GM23338 (cell line): ENCODE measurements around the gene CRACR2A.

Experiments
- CREB1 ChIP-seq: fragments of 250-450 bp; sonication (Bioruptor Pico); IDR thresholded peaks from 2 replicates; pipeline ENCODE4 v1.5.0; 2020; ENCODE audit warnings: low read depth, mild to moderate bottlenecking, moderate library complexity
- CTCF ChIP-seq, 2 experiments: fragments of 200-600 bp in 1 of 2; sonication (generic) in 1 of 2; conservative IDR thresholded peaks; 2 replicates each; pipeline versions ENCODE4 v1.5.1 to v1.6.1; 2016 to 2017; ENCODE audit warnings: antibody characterized with exemption in 2 of 2, low read depth in 2 of 2, mild to moderate bottlenecking in 2 of 2, moderate library complexity in 1 of 2
- EZH2 ChIP-seq: fragments of 200-600 bp; sonication (generic); IDR thresholded peaks from one replicate; pipeline ENCODE4 v1.8.0; 2017; ENCODE audit warnings: antibody characterized with exemption, mild to moderate bottlenecking, low read depth; ENCODE audit not compliant: unreplicated experiment
- EZH2phosphoT487 ChIP-seq: fragments of 200-600 bp; sonication (generic); IDR thresholded peaks from one replicate; pipeline ENCODE4 v1.8.1; 2018; ENCODE audit warnings: antibody characterized with exemption; ENCODE audit not compliant: unreplicated experiment
- JUNB ChIP-seq: IDR thresholded peaks from one replicate; pipeline ENCODE4 v1.6.1; 2016; ENCODE audit warnings: antibody characterized with exemption; ENCODE audit not compliant: unreplicated experiment
- NANOG ChIP-seq: IDR thresholded peaks from 2 replicates; pipeline ENCODE4 v1.6.1; 2016; ENCODE audit warnings: antibody characterized with exemption, borderline replicate concordance
- POLR2AphosphoS5 ChIP-seq: IDR thresholded peaks from 2 replicates; pipeline ENCODE4 v1.6.1; 2016; ENCODE audit warnings: antibody characterized with exemption, low read depth
- ZNF114 ChIP-seq: fragments of 250-450 bp; sonication (Bioruptor Pico); IDR thresholded peaks from 2 replicates; pipeline ENCODE4 v1.5.0; 2020; ENCODE audit warnings: mild to moderate bottlenecking, moderate library complexity
- ZNF331 ChIP-seq: fragments of 250-450 bp; sonication (Bioruptor Pico); IDR thresholded peaks from 2 replicates; pipeline ENCODE4 v1.5.0; 2020; ENCODE audit warnings: low read depth, mild to moderate bottlenecking, moderate library complexity
- ZNF462 ChIP-seq: fragments of 250-450 bp; sonication (Bioruptor Pico); IDR thresholded peaks from 2 replicates; pipeline ENCODE4 v1.5.0; 2020; ENCODE audit warnings: mild to moderate bottlenecking, moderate library complexity
- TF ChIP-seq, protein P1 (sequence below): IDR thresholded peaks from one replicate; pipeline ENCODE4 v1.6.1; 2018; ENCODE audit warnings: antibody characterized with exemption; ENCODE audit not compliant: unreplicated experiment
- TF ChIP-seq, protein P2 (sequence below): IDR thresholded peaks from 2 replicates; pipeline ENCODE4 v1.6.1; 2016; ENCODE audit warnings: antibody characterized with exemption

- no peak for TF ChIP-seq EZH2
- TF ChIP-seq CTCF (conservative IDR thresholded peaks at IDR 0.05; ENCODE audit: low read depth in 2 of 2) = no peak
- no peak for TF ChIP-seq POLR2AphosphoS5
- TF ChIP-seq, protein P1, sequence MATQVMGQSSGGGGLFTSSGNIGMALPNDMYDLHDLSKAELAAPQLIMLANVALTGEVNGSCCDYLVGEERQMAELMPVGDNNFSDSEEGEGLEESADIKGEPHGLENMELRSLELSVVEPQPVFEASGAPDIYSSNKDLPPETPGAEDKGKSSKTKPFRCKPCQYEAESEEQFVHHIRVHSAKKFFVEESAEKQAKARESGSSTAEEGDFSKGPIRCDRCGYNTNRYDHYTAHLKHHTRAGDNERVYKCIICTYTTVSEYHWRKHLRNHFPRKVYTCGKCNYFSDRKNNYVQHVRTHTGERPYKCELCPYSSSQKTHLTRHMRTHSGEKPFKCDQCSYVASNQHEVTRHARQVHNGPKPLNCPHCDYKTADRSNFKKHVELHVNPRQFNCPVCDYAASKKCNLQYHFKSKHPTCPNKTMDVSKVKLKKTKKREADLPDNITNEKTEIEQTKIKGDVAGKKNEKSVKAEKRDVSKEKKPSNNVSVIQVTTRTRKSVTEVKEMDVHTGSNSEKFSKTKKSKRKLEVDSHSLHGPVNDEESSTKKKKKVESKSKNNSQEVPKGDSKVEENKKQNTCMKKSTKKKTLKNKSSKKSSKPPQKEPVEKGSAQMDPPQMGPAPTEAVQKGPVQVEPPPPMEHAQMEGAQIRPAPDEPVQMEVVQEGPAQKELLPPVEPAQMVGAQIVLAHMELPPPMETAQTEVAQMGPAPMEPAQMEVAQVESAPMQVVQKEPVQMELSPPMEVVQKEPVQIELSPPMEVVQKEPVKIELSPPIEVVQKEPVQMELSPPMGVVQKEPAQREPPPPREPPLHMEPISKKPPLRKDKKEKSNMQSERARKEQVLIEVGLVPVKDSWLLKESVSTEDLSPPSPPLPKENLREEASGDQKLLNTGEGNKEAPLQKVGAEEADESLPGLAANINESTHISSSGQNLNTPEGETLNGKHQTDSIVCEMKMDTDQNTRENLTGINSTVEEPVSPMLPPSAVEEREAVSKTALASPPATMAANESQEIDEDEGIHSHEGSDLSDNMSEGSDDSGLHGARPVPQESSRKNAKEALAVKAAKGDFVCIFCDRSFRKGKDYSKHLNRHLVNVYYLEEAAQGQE = no peak
- TF ChIP-seq ZNF114 (CRISPR knock-in tag) = no peak
- TF ChIP-seq EZH2phosphoT487 = no peak
- TF ChIP-seq NANOG = no peak
- TF ChIP-seq, protein P2, sequence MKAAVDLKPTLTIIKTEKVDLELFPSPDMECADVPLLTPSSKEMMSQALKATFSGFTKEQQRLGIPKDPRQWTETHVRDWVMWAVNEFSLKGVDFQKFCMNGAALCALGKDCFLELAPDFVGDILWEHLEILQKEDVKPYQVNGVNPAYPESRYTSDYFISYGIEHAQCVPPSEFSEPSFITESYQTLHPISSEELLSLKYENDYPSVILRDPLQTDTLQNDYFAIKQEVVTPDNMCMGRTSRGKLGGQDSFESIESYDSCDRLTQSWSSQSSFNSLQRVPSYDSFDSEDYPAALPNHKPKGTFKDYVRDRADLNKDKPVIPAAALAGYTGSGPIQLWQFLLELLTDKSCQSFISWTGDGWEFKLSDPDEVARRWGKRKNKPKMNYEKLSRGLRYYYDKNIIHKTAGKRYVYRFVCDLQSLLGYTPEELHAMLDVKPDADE = no peak
- TF ChIP-seq JUNB = no peak
- no peak for TF ChIP-seq CREB1 (CRISPR knock-in tag)
- no peak for TF ChIP-seq ZNF331
- no peak for TF ChIP-seq ZNF462 (CRISPR knock-in tag)
Measured at GRCh38 chr12:3700861-3701260, 52.0 kb downstream of the CRACR2A start.
